Mucosa of rectum (tissue), 2 donors: Measurements from ENCODE around the gene EMC9.
"Not testable (repeated sequence)": the region's sequence is repeated elsewhere in the genome, so short reads cannot be mapped to it uniquely, and the experiment has no call there.

Experiments used
- H3K27ac ChIP-seq, 2 donors: one replicate each; pipeline ENCODE4 v1.7.0; 2013; ENCODE audit warnings: inconsistent platforms in 2 of 2, low read depth in 2 of 2, low read length in 2 of 2
- H3K27me3 ChIP-seq, 2 donors: one replicate each; pipeline ENCODE4 v1.7.0; 2013; ENCODE audit warnings: low read length in 2 of 2; ENCODE audit not compliant: control insufficient read depth in 2 of 2, insufficient read depth in 2 of 2
- H3K36me3 ChIP-seq, 2 donors: one replicate each; pipeline ENCODE4 v1.7.0; 2013; ENCODE audit warnings: low read length in 2 of 2; ENCODE audit not compliant: control insufficient read depth in 2 of 2, insufficient read depth in 2 of 2
- H3K4me1 ChIP-seq, 2 donors: one replicate each; pipeline ENCODE4 v1.7.0; 2013; ENCODE audit warnings: low read length in 2 of 2, mild to moderate bottlenecking in 1 of 2; ENCODE audit not compliant: control insufficient read depth in 2 of 2, insufficient read depth in 2 of 2
- H3K4me3 ChIP-seq, 2 donors: one replicate each; pipeline ENCODE4 v1.7.0; 2013; ENCODE audit warnings: low read length in 2 of 2
- H3K9ac ChIP-seq, 2 donors: one replicate each; pipeline ENCODE4 v1.7.0; 2013; ENCODE audit warnings: low read length in 2 of 2, low read depth in 1 of 2, mild to moderate bottlenecking in 1 of 2
- H3K9me3 ChIP-seq, 2 donors: one replicate each; pipeline ENCODE4 v1.7.0; 2013; ENCODE audit warnings: low read length in 2 of 2; ENCODE audit not compliant: control insufficient read depth in 2 of 2
- donor health status: healthy.
- donor health status: Normal muscosa, but diverticular disease.

Gene EMC9

GRCh38 chr14:24110523-24110922 is 30.9 kb downstream of the EMC9 start:
- Histone ChIP-seq H3K9me3 (no peaks in the 10 kb centered on the region), H3K36me3 (no peaks in the 10 kb centered on the region), H3K4me3 (no peak overlapping the region), H3K27me3 (no peaks in the 10 kb centered on the region), H3K4me1 (peaks cover 6 to 21% of the 10 kb centered on the region in 2 donors), H3K27ac (peak overlapping the region; percentile 9 to 18), H3K9ac (no peak overlapping the region)

DNA sequence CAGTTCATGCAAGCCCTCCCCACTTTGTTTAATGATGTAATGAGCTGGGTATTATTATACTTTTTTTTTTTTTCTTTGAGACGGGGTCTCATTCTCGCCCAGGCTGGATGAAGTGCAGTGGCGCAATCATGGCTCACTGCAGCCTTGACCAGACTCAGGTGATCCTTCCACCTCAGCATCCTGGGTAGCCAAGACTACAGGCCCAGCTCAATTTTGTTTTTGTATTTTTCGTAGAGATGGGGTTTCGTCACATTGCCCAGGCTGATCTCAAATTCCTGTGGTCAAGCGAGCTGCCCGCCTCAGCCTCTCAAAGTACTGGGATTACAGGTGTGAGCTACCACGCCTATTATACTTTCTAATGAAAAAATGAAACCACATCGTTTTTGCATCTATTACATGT is 31.3 kb downstream of the EMC9 start:
- Histone ChIP-seq H3K27me3 (no peaks in the 10 kb centered on the region), H3K36me3 (no peaks in the 10 kb centered on the region), H3K4me1 (peaks cover 5 to 21% of the 10 kb centered on the region in 2 donors), H3K9me3 (no peaks in the 10 kb centered on the region), H3K4me3 (no peak overlapping the region), H3K27ac (no peak overlapping the region), H3K9ac (no peak overlapping the region)

DNA sequence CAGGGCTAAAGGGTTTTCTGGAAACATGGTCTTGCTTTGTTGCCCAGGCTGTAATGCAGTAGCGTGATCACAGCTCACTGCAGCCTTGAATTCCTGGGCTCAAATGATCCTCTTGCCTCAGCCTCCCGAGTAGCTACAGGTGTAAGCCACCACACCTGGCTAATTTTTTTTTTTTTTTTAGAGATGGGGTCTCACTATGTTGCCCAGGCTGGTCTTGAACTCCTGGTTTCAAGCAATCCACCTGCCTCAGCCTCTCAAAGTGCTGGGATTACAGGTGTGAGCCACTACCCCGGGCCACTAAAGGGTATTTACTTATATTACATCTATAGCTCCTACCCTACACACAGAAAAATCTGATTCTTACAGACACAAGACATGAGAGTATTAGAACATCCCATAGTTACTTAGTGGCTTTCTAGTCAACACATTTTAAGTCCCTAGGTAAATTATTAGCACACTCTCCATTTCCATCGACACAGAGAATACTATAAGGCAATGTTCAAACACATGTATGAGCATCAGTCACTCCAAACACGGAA is 33.0 kb downstream of the EMC9 start:
- H3K36me3 ChIP-seq, result peaks cover 4 to 6% of the 10 kb centered on the region in 2 donors
- no peaks in the 10 kb centered on the region for H3K27me3 ChIP-seq
- no peak overlapping the region for H3K4me3 ChIP-seq
- peak overlapping the region; percentile 11 to 60 for H3K27ac ChIP-seq
- no peak overlapping the region for H3K9ac ChIP-seq
- peaks cover 2 to 19% of the 10 kb centered on the region in 2 donors for H3K4me1 ChIP-seq
- no peaks in the 10 kb centered on the region for H3K9me3 ChIP-seq

DNA sequence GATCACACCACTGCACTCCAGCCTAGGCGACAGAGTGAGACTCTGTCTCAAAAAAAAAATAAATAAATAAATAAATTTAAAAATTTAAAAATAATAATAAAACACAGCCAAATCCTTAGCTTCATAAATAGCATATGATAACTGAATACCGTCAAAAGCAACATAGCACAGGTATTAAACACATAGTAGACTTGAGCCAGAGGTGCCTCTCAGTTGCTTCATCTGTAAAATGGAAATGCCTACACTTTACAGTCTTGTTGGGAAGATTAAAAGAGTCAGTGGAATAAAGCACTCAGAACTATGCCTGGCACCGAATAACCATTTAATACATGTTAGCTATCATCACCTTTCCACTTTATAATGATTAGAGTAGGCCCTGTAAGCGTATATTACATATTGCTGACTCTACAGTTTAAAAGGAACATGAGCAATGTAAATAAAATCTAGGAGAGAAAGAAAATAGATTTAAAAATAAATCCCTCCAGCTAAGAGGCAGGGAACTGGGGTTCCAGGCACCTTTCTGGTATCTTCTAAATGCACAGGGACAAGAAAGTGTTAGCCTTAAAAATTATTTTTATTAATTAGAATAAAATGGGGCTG is 34.6 kb downstream of the EMC9 start:
- peaks cover 13 to 17% of the 10 kb centered on the region in 2 donors for H3K36me3 ChIP-seq
- no peak overlapping the region for H3K4me3 ChIP-seq
- H3K4me1 ChIP-seq, result peaks cover 0 to 16% of the 10 kb centered on the region in 2 donors
- no peak overlapping the region for H3K27ac ChIP-seq
- no peaks in the 10 kb centered on the region for H3K9me3 ChIP-seq
- H3K27me3 ChIP-seq, result no peaks in the 10 kb centered on the region
- H3K9ac ChIP-seq, result no peak overlapping the region

DNA sequence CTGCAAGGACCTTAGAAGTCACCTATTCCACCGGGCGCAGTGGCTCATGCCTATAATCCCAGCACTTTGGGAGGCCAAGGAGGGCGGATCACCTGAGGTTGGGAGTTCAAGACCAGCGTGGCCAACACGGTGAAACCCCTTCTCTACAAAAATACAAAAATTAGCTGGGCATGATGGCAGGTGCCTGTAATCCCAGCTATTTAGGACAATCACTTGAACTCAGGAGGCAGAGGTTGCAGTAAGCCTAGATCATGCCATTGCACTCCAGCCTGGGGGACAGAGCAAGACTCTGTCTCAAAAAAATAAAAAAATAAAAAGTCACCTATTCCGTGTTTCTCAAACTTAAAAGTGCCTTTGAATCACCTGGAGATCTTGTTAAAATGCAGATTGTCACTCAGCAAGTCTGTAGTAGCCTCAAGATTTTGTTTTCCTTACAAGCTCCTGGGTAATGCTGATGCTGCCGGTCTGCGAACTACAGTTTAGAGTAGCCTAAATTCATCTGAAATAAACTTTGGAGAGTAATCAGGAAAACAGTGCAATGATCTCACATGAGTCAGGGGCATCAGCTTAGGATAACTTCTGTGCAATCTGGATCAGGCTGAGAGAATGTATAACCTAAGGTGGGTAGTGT is 35.7 kb downstream of the EMC9 start:
- peaks cover 0 to 13% of the 10 kb centered on the region in 2 donors for H3K4me1 ChIP-seq
- not testable (repeated sequence) for H3K27ac ChIP-seq, H3K4me3 ChIP-seq, H3K9ac ChIP-seq, H3K9me3 ChIP-seq, H3K27me3 ChIP-seq
- H3K36me3 ChIP-seq, result peaks cover 21 to 25% of the 10 kb centered on the region in 2 donors

GRCh38 chr14:24103451-24103850 is 37.9 kb downstream of the EMC9 start:
- Histone ChIP-seq H3K36me3 (peaks cover 39 to 46% of the 10 kb centered on the region in 2 donors), H3K27me3 (no peaks in the 10 kb centered on the region), H3K4me3 (no peak overlapping the region), H3K4me1 (no peaks in the 10 kb centered on the region), H3K27ac (no peak overlapping the region), H3K9me3 (no peaks in the 10 kb centered on the region), H3K9ac (no peak overlapping the region)

- H3K9me3 ChIP-seq, result no peaks in the 10 kb centered on the region
- H3K27ac ChIP-seq, result no peak overlapping the region
- H3K4me1 ChIP-seq, result no peaks in the 10 kb centered on the region
- no peak overlapping the region for H3K9ac ChIP-seq
- H3K27me3 ChIP-seq, result no peaks in the 10 kb centered on the region
- H3K36me3 ChIP-seq, result peaks cover 45 to 51% of the 10 kb centered on the region in 2 donors
- no peak overlapping the region for H3K4me3 ChIP-seq
Observed at GRCh38 chr14:24102357-24103048, 38.9 kb downstream of the EMC9 start.

DNA sequence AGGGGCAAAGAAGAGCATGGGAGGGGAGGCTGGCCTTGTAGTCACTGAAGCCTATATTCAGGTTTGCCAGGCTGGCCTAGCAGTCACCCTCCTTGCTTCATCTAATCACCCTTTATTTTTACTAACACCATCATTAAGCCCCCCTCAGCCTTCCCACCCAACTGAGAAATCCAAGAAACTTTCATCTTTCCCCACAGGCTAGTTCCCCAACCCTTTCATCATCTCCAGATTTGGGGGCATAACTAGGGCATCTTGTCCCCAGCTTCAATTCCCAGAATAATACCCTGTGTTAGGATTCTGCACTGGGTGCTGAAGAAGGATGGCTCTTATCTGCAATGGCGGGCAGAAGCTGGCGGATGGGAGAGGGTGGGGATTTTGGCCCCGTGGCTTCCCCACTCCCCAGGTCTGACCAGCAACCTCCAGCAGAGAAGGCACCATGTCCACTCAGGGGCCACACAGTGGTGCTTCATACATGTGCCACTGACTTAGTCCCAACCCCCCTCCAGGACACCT is 40.4 kb downstream of the EMC9 start:
- no peaks in the 10 kb centered on the region for H3K4me1 ChIP-seq
- peaks cover 45 to 55% of the 10 kb centered on the region in 2 donors for H3K36me3 ChIP-seq
- no peak overlapping the region for H3K27ac ChIP-seq
- no peak overlapping the region for H3K4me3 ChIP-seq
- H3K9ac ChIP-seq, result no peak overlapping the region
- no peaks in the 10 kb centered on the region for H3K27me3 ChIP-seq
- no peaks in the 10 kb centered on the region for H3K9me3 ChIP-seq

DNA sequence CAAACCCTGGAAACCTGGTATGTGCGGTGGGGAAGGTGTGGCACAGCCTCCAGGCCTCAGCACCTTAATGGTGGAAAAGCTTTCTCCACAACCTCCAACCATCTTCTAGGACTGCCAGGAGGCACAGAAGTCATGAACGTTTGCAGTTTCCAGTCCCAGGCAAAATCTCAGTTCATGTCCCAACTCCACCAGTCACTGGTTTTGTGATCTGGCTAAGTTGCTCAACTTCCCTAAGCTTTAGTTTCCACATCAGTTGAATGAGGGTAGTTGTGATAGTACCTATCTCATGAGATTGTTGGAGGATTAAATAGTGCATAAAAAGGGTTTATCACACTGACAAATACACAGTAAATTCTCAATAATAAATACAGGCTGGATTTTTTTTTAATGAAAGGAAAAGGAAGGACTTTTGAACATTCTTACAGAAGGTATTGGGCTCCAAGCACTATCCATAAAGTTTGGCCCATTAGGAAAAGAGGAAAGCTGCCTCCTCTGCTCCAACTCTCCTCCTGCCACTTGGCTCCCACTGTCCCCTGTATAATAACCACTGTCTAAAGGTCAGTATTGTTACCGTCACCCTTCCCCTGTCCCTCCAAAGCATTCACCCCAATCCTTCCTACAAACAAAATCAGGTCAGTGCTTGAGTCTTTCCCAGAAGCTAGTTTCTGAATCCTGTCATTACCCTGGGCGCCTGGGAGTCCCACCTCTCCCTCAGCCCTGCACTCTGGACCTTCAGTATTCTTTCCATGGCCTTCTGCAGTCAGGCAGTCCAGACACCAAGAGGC is 41.0 kb downstream of the EMC9 start:
- H3K9ac ChIP-seq, result no peak overlapping the region
- no peaks in the 10 kb centered on the region for H3K27me3 ChIP-seq
- no peaks in the 10 kb centered on the region for H3K9me3 ChIP-seq
- no peak overlapping the region for H3K27ac ChIP-seq
- H3K4me1 ChIP-seq, result peaks cover 4 to 5% of the 10 kb centered on the region in 2 donors
- peaks cover 45 to 55% of the 10 kb centered on the region in 2 donors for H3K36me3 ChIP-seq
- H3K4me3 ChIP-seq, result no peak overlapping the region
